HepG2 (cell line): Measurements from ENCODE around the gene LENEP.

ENCODE experiments used
- CTCF ChIP-seq: sonication (generic); formaldehyde crosslinking; IDR thresholded peaks from 2 replicates; pipeline ENCODE4 v1.5.0; 2020; ENCODE audit warnings: mild to moderate bottlenecking, missing genetic modification reagents, moderate library complexity
- EZH2 ChIP-seq: conservative IDR thresholded peaks from 2 replicates; pipeline ENCODE4 v1.6.1; 2012; ENCODE audit warnings: mild to moderate bottlenecking, low read depth, low read length, moderate library complexity
- HMG20B ChIP-seq: conservative IDR thresholded peaks from 2 replicates; pipeline ENCODE4 v1.6.1; 2016; ENCODE audit warnings: missing genetic modification reagents, missing compliant biosample characterization
- MAFK ChIP-seq, 2 experiments: IDR thresholded peaks in 1 of 2; conservative IDR thresholded peaks in 1 of 2; 2 replicates each; pipeline ENCODE4 v1.6.1; 2011; ENCODE audit warnings: improper control_type of control experiment in 2 of 2, low read length in 2 of 2
- TAF1 ChIP-seq: sonication (generic); formaldehyde crosslinking; IDR thresholded peaks from 2 replicates; pipeline ENCODE4 v1.4.0; 2020; ENCODE audit warnings: missing genetic modification reagents
- ZNF225 ChIP-seq: sonication (generic); formaldehyde crosslinking; IDR thresholded peaks from 2 replicates; pipeline ENCODE4 v1.4.0; 2020; ENCODE audit warnings: mild to moderate bottlenecking, missing genetic modification reagents

GRCh38 chr1:154978360-154978759 is 15.0 kb upstream of the LENEP start:
- no peak for TF ChIP-seq HMG20B (CRISPR knock-in tag)
- TF ChIP-seq EZH2: no peak
- no peak for TF ChIP-seq TAF1
- no peak for TF ChIP-seq CTCF (CRISPR knock-in tag)
- no peak for TF ChIP-seq ZNF225 (CRISPR knock-in tag)
- no peak for TF ChIP-seq MAFK (conservative IDR thresholded peaks at IDR 0.05 in 1 of 2, IDR thresholded peaks at IDR 0.05 in 1 of 2; ENCODE audit: low read length in 2 of 2)
